Hepatocyte (in vitro differentiated cells): ENCODE measurements around the gene ANKRD44. TPM values are rescaled to one million over a fixed set of nuclear protein-coding genes. Genes with fewer than 3 reads are reported as not detected.
"Not testable (repeated sequence)": the region's sequence is repeated elsewhere in the genome, so short reads cannot be mapped to it uniquely, and the experiment has no call there.

Experiments used
- DNase-seq: peaks from one replicate; pipeline ENCODE4 v3.0.0-alpha.2; 2016; ENCODE audit warnings: low spot score
- H2AFZ ChIP-seq: fragments of 200-600 bp; sonication (generic); 2 replicates; pipeline ENCODE4 v1.6.0; 2016; ENCODE audit warnings: antibody characterized with exemption, mild to moderate bottlenecking
- H3K27ac ChIP-seq: fragments of 200-600 bp; sonication (generic); 2 replicates; pipeline ENCODE4 v1.5.1; 2016; ENCODE audit warnings: mild to moderate bottlenecking
- H3K27me3 ChIP-seq: fragments of 200-600 bp; sonication (generic); 2 replicates; pipeline ENCODE4 v1.6.1; 2016
- H3K36me3 ChIP-seq: fragments of 200-600 bp; sonication (generic); replicated peaks from 2 replicates; pipeline ENCODE4 v1.5.1; 2016; ENCODE audit warnings: low read depth; ENCODE audit not compliant: insufficient read depth
- H3K4me1 ChIP-seq: fragments of 200-600 bp; sonication (generic); 2 replicates; pipeline ENCODE4 v1.5.1; 2016; ENCODE audit warnings: mild to moderate bottlenecking, moderate library complexity; ENCODE audit not compliant: insufficient read depth
- H3K4me2 ChIP-seq: fragments of 200-600 bp; sonication (generic); 2 replicates; pipeline ENCODE4 v1.6.0; 2016
- H3K4me3 ChIP-seq: fragments of 200-600 bp; sonication (generic); 2 replicates; pipeline ENCODE4 v1.5.1; 2016; ENCODE audit warnings: mild to moderate bottlenecking
- H3K79me2 ChIP-seq: fragments of 200-600 bp; sonication (generic); 2 replicates; pipeline ENCODE4 v1.6.0; 2017; ENCODE audit warnings: mild to moderate bottlenecking
- H3K9me2 ChIP-seq: fragments of 200-600 bp; sonication (generic); replicated peaks from 2 replicates; pipeline ENCODE4 v1.6.0; 2017; ENCODE audit warnings: mild to moderate bottlenecking; ENCODE audit not compliant: insufficient read depth
- H3K9me3 ChIP-seq: fragments of 200-600 bp; sonication (generic); 2 replicates; pipeline ENCODE4 v1.5.1; 2016; ENCODE audit warnings: low read depth, mild to moderate bottlenecking
- H4K20me1 ChIP-seq: fragments of 200-600 bp; sonication (generic); 2 replicates; pipeline ENCODE4 v1.6.0; 2016; ENCODE audit warnings: mild to moderate bottlenecking; ENCODE audit not compliant: insufficient read depth, poor library complexity, severe bottlenecking
- CTCF ChIP-seq: fragments of 200-600 bp; sonication (generic); IDR thresholded peaks from 2 replicates; pipeline ENCODE4 v1.5.1; 2016; ENCODE audit warnings: antibody characterized with exemption, mild to moderate bottlenecking; ENCODE audit not compliant: poor library complexity
- EZH2 ChIP-seq: fragments of 200-600 bp; sonication (generic); IDR thresholded peaks from 2 replicates; pipeline ENCODE4 v1.6.1; 2016; ENCODE audit warnings: antibody characterized with exemption, mild to moderate bottlenecking, borderline replicate concordance
- EZH2phosphoT487 ChIP-seq: fragments of 200-600 bp; sonication (generic); IDR thresholded peaks from one replicate; pipeline ENCODE4 v1.6.1; 2018; ENCODE audit warnings: antibody characterized with exemption, mild to moderate bottlenecking, low read depth, moderate library complexity; ENCODE audit not compliant: unreplicated experiment, severe bottlenecking
- WGBS: methylation state at CpG from one replicate; pipeline ENCODE4 v1.1.6; 2016; ENCODE audit warnings: low lambda C conversion rate; ENCODE audit errors: missing lambda C conversion rate; 5-methylcytosine and 5-hydroxymethylcytosine counted together
- polyA plus RNA-seq: library from polyadenylated mRNA; unstranded; fragments of >200 nt; fragmentation: Nextera tagmentation; extraction: Ambion mirVana; gene quantifications from 2 replicates; pipeline ENCODE4 v1.2.1, GENCODE V29; 2016
- total RNA-seq: library from RNA; depleted of rRNA; stranded (reverse); fragments of >200 nt; gene quantifications from 2 replicates; pipeline ENCODE4 v1.2.3, GENCODE V29; 2014

ANKRD44 gene
- total and polyA plus RNA-seq, 2 experiments from 2014 or later, result 5.9 to 9.1 TPM

GRCh38 chr2:197010200-197011020 is 300.2 kb downstream of the ANKRD44 start:
- Histone ChIP-seq H3K4me2 (no peak overlapping the region), H3K79me2 (no peaks in the 10 kb centered on the region), H3K27ac (no peak overlapping the region), H3K4me3 (no peak overlapping the region), H3K36me3 (no peaks in the 10 kb centered on the region), H4K20me1 (no peaks in the 10 kb centered on the region), H3K4me1 (no peaks in the 10 kb centered on the region), H2AFZ (no peak overlapping the region), H3K27me3 (no peaks in the 10 kb centered on the region), H3K9me2 (no peaks in the 10 kb centered on the region), H3K9me3 (no peaks in the 10 kb centered on the region)
- WGBS, result 81% methylated on average over 23 of the region's 23 CpGs
- TF ChIP-seq EZH2, result no peak
- TF ChIP-seq CTCF, result no peak
- TF ChIP-seq EZH2phosphoT487, result no peak
- DNase-seq, result no peak

DNA sequence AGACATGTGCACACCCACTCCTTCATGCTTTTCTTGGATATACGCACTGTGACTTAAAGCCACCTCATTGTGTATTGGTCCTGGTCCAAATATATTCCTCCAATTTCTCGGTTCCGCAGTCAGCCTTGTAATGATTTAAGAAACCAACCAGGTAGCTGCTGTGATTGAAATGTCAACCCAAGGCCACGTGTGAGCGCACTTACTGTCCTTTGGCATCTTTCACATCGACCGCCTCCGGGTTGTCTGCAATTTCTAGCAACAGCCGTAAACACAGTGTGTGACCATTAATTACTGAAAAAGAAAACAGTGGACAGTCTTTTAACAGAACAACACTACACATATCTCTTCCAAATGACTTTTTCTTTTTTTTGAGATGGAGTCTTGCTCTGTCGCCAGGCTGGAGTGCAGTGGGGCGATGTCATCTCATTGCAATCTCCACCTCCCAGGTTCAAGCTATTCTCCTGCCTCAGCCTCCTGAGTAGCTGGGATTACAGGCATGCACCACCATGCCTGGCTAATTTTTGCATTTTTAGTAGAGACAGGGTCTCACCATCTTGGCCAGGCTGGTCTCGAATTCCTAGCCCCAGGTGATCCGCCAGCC is 301.7 kb downstream of the ANKRD44 start:
- H3K9me3 ChIP-seq, H3K4me2 ChIP-seq, H3K79me2 ChIP-seq, H4K20me1 ChIP-seq, DNase-seq, H3K36me3 ChIP-seq, H3K27ac ChIP-seq, H3K4me1 ChIP-seq, H2AFZ ChIP-seq, H3K9me2 ChIP-seq, H3K4me3 ChIP-seq, H3K27me3 ChIP-seq: not testable (repeated sequence)
- WGBS, result 96% methylated on average over 13 of the region's 13 CpGs

DNA sequence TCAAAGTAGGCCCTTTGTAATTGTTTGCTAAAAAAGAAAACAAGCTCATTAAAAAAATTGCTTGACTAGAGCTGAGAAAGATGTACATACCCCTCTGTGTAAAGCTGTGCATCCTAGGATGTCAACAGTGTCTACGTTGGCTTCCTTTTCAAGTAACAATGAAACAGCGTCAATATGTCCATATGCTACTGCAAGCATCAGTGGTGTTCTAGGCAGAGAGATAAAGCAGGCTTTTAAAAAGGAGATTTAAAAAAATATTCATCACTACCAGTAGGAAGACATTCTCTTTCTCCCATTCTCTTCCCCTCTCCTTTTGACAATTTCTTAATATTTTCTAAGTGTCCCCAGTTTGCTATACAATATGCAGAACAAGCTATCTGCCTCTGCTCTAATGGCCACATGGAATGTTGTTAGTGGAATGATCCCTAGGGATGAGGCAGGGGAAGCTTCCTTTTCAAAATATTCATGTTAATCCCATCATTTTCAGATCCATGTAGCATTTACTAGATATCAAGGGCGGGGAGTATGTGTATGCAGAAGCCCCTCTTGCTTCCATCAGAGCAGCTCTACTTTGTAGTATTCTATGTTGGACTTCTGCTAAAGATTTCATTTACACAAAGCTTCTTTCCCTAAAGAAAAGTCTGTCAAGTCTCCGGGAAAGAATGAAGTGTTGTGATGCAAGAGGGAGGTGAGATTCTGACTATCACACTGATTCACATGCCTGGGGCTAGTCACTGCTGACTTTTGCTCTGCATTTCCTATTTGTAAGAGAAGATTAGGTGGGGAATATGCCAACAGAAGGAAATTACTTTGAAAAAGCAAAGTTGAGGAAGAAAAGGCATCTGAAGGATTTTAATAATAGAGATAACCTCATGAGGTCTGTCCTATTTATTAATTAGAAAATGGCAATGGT is 302.6 kb downstream of the ANKRD44 start:
- Histone ChIP-seq H3K9me2 (no peaks in the 10 kb centered on the region), H3K4me3 (no peak overlapping the region), H3K4me1 (no peaks in the 10 kb centered on the region), H3K79me2 (no peaks in the 10 kb centered on the region), H3K27ac (no peak overlapping the region), H2AFZ (no peak overlapping the region), H3K27me3 (no peaks in the 10 kb centered on the region), H3K4me2 (no peak overlapping the region), H3K9me3 (no peaks in the 10 kb centered on the region), H4K20me1 (no peaks in the 10 kb centered on the region), H3K36me3 (no peaks in the 10 kb centered on the region)
- DNase-seq, result no peak
- WGBS, result 64% methylated on average over 4 of the region's 4 CpGs
- TF ChIP-seq EZH2phosphoT487 (no peak), EZH2 (no peak), CTCF (no peak)

- H3K4me3 ChIP-seq, result no peak overlapping the region
- H3K79me2 ChIP-seq, result no peaks in the 10 kb centered on the region
- H3K4me2 ChIP-seq, result no peak overlapping the region
- no peaks in the 10 kb centered on the region for H3K27me3 ChIP-seq
- no peaks in the 10 kb centered on the region for H3K4me1 ChIP-seq
- TF ChIP-seq CTCF (no peak), EZH2phosphoT487 (no peak), EZH2 (no peak)
- no peak overlapping the region for H2AFZ ChIP-seq
- H3K36me3 ChIP-seq, result no peaks in the 10 kb centered on the region
- H4K20me1 ChIP-seq, result no peaks in the 10 kb centered on the region
- H3K27ac ChIP-seq, result no peak overlapping the region
- no peaks in the 10 kb centered on the region for H3K9me3 ChIP-seq
- no peak for DNase-seq
- 93% methylated on average over 1 of the region's 1 CpG for WGBS
- H3K9me2 ChIP-seq, result no peaks in the 10 kb centered on the region
These were observed 308.7 kb downstream of the ANKRD44 start for GRCh38 chr2:197001921-197002320.
